22Rv1 (cell line): ENCODE results near the gene SPINDOC.

ENCODE experiments used
- CTCF ChIP-seq: fragments of 450-650 bp; IDR thresholded peaks from 2 replicates; pipeline ENCODE4 v1.5.1; 2017; ENCODE audit warnings: mild to moderate bottlenecking
- ZFX ChIP-seq: fragments of 450-650 bp; IDR thresholded peaks from 2 replicates; pipeline ENCODE4 v1.6.1; 2017; ENCODE audit warnings: antibody characterized with exemption, borderline replicate concordance

GRCh38 chr11:63834535-63835157, 21.4 kb downstream of the SPINDOC start:
- no peak for TF ChIP-seq CTCF
- TF ChIP-seq ZFX, result no peak
